HepG2 (cell line): Measurements from ENCODE around the gene P2RX2.

ENCODE experiments used
- ATF6 ChIP-seq: sonication (generic); formaldehyde crosslinking; conservative IDR thresholded peaks from 2 replicates; pipeline ENCODE4 v1.4.0; 2020; ENCODE audit warnings: missing genetic modification reagents
- HNRNPK ChIP-seq: fragments of 200-400 bp; formaldehyde crosslinking; IDR thresholded peaks from 2 replicates; pipeline ENCODE4 v1.6.1; 2018; ENCODE audit warnings: low read length, low read depth, moderate library complexity, mild to moderate bottlenecking; ENCODE audit not compliant: poor library complexity, severe bottlenecking
- MNT ChIP-seq: fragments of 450-650 bp; IDR thresholded peaks from 2 replicates; pipeline ENCODE4 v1.6.1; 2016
- MYC ChIP-seq: sonication (generic); formaldehyde crosslinking; IDR thresholded peaks from 2 replicates; pipeline ENCODE4 v1.9.0; 2021; ENCODE audit warnings: missing genetic modification reagents, borderline replicate concordance
- POLR2A ChIP-seq, 2 experiments: IDR thresholded peaks; 2 replicates each; pipeline ENCODE4 v1.6.1; 2011; ENCODE audit warnings: low read depth in 2 of 2, low read length in 2 of 2, mild to moderate bottlenecking in 1 of 2, moderate library complexity in 1 of 2; ENCODE audit not compliant: insufficient read depth in 1 of 2
- RBAK ChIP-seq: sonication (generic); formaldehyde crosslinking; IDR thresholded peaks from 2 replicates; pipeline ENCODE4 v1.5.1; 2020; ENCODE audit warnings: mild to moderate bottlenecking, missing genetic modification reagents
- REPIN1 ChIP-seq: sonication (generic); formaldehyde crosslinking; IDR thresholded peaks from 2 replicates; pipeline ENCODE4 v1.8.0; 2022; ENCODE audit warnings: missing genetic modification reagents, low read depth, mild to moderate bottlenecking, borderline replicate concordance
- STAT6 ChIP-seq: sonication (generic); formaldehyde crosslinking; IDR thresholded peaks from 2 replicates; pipeline ENCODE4 v1.4.0; 2020; ENCODE audit warnings: missing genetic modification reagents, mild to moderate bottlenecking, borderline replicate concordance
- TP53 ChIP-seq: sonication (generic); formaldehyde crosslinking; conservative IDR thresholded peaks from 2 replicates; pipeline ENCODE4 v1.4.0; 2020; ENCODE audit warnings: missing genetic modification reagents
- ZNF253 ChIP-seq: sonication (generic); formaldehyde crosslinking; IDR thresholded peaks from 2 replicates; pipeline ENCODE4 v1.8.0; 2022; ENCODE audit warnings: mild to moderate bottlenecking, missing genetic modification reagents, borderline replicate concordance
- ZNF503 ChIP-seq: sonication (generic); formaldehyde crosslinking; IDR thresholded peaks from 2 replicates; pipeline ENCODE4 v1.4.0; 2020; ENCODE audit warnings: missing genetic modification reagents
- ZUFSP ChIP-seq: sonication (generic); formaldehyde crosslinking; IDR thresholded peaks from 2 replicates; pipeline ENCODE4 v1.9.0; 2021; ENCODE audit warnings: missing genetic modification reagents, mild to moderate bottlenecking, borderline replicate concordance

GRCh38 chr12:132586929-132587328, 31.6 kb upstream of the P2RX2 start:
- TF ChIP-seq REPIN1 (CRISPR knock-in tag) (no peak), ZNF503 (CRISPR knock-in tag) (no peak), STAT6 (CRISPR knock-in tag) (no peak), ZUFSP (CRISPR knock-in tag) (no peak), ZNF253 (no peak), MYC (CRISPR knock-in tag) (no peak), TP53 (CRISPR knock-in tag) (no peak), ATF6 (CRISPR knock-in tag) (no peak), RBAK (CRISPR knock-in tag) (no peak), MNT (no peak), HNRNPK (no peak), POLR2A (IDR thresholded peaks at IDR 0.05; ENCODE audit: insufficient read depth in 1 of 2, low read depth in 2 of 2, low read length in 2 of 2) (no peak)
